A673 (cell line): Measurements from ENCODE around the gene DAPK2.

Experiments used
- EZH2 ChIP-seq: fragments of 200-600 bp; sonication (generic); IDR thresholded peaks from 2 replicates; pipeline ENCODE4 v1.6.1; 2017; ENCODE audit warnings: borderline replicate concordance, low read depth, mild to moderate bottlenecking, mixed read lengths, antibody characterized with exemption, low read length; ENCODE audit not compliant: poor library complexity, severe bottlenecking
- TF ChIP-seq, protein P1 (sequence below): fragments of 300-800, 200-600 bp; sonication (generic); conservative IDR thresholded peaks from 2 replicates; pipeline ENCODE4 v1.5.1; 2017; ENCODE audit warnings: low read depth, mild to moderate bottlenecking, antibody characterized with exemption, low read length, moderate library complexity, mixed read lengths

DNA sequence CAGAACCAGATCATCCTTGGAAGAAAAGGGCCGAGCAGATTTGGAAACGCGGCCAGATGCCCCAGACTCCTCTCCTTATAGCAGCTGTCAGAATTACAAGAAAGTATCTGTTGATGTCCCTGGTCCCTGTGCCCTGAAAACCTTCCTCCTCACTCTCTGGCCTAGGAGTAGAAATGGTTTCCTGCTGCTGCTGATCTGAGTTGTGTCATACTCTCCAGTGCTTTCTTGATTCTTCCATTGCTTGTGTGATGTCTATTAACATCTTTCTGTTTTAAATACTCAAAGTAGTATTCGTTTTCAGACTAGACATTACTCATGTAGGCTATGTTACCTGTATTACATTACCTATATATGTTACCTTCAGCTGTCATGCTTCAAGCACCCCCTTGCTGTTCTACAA is 185.7 kb downstream of the DAPK2 start:
- TF ChIP-seq, protein P1, sequence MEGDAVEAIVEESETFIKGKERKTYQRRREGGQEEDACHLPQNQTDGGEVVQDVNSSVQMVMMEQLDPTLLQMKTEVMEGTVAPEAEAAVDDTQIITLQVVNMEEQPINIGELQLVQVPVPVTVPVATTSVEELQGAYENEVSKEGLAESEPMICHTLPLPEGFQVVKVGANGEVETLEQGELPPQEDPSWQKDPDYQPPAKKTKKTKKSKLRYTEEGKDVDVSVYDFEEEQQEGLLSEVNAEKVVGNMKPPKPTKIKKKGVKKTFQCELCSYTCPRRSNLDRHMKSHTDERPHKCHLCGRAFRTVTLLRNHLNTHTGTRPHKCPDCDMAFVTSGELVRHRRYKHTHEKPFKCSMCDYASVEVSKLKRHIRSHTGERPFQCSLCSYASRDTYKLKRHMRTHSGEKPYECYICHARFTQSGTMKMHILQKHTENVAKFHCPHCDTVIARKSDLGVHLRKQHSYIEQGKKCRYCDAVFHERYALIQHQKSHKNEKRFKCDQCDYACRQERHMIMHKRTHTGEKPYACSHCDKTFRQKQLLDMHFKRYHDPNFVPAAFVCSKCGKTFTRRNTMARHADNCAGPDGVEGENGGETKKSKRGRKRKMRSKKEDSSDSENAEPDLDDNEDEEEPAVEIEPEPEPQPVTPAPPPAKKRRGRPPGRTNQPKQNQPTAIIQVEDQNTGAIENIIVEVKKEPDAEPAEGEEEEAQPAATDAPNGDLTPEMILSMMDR = no peak
- no peak for TF ChIP-seq EZH2
